Left ventricle myocardium inferior (tissue), 1 donor: ENCODE results near the gene ADAMTS12. TPM values are rescaled to one million over a fixed set of nuclear protein-coding genes. Genes with fewer than 3 reads are reported as not detected.

Experiments used
- DNase-seq: peaks from one replicate; pipeline ENCODE4 v3.0.0-alpha.2; 2020
- H3K27ac ChIP-seq: fragments of 200-600 bp; replicated peaks from 2 replicates; pipeline ENCODE4 v1.8.0; 2021
- H3K27me3 ChIP-seq: fragments of 200-600 bp; 2 replicates; pipeline ENCODE4 v1.8.0; 2021; ENCODE audit warnings: low read depth
- H3K36me3 ChIP-seq: fragments of 200-600 bp; 2 replicates; pipeline ENCODE4 v1.8.0; 2021
- H3K4me1 ChIP-seq: fragments of 200-600 bp; 2 replicates; pipeline ENCODE4 v1.8.0; 2021
- H3K4me3 ChIP-seq: fragments of 200-600 bp; 2 replicates; pipeline ENCODE4 v1.8.0; 2021; ENCODE audit warnings: mild to moderate bottlenecking, moderate library complexity
- H3K9me3 ChIP-seq: fragments of 200-600 bp; replicated peaks from 2 replicates; pipeline ENCODE4 v1.8.0; 2021
- intact Hi-C: fragments of 100-400 bp; cut with micrococcal nuclease; formaldehyde crosslinking; loops from one replicate; pipeline ENCODE4 v1.11.0; 2022
- total RNA-seq: library from RNA; stranded (reverse); fragmentation: NEBNext Ultra II Directional; extraction: Animal tissue kit (Norgen Biotek cat#: 25700); gene quantifications from one replicate; pipeline ENCODE4 v1.2.1, GENCODE V29; 2021
- TF ChIP-seq, protein P1 (sequence below): fragments of 200-600 bp; IDR thresholded peaks from 2 replicates; pipeline ENCODE4 v1.8.0; 2021; ENCODE audit warnings: antibody characterized with exemption, mild to moderate bottlenecking, borderline replicate concordance
- donor health status: DM: no; HTN: yes; CAD: no; lungs with severe emphysema.

Gene ADAMTS12
- total RNA-seq, 1 donor from 2014 or later = 0.85 TPM

DNA sequence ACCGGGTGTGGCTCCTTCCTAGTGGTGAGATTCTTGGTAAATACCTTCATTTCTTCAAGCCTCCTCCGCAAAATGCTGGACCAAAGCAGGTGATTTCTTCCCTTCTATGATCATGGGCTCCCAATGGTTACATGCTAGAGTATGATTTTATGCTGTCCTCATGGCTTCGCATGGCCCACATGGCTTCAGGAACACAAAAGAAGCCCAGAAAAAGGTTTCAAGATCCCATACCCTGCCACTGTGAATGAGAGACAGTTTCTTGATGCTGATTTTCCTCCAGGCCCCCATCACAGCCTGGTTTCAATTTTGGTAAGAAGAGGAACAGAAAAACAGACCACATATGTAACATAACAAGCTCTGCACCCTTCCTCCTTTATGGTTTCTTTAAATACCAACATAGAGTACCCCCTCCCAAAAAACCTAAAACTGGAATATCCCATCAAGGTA lies 42.0 kb upstream of the ADAMTS12 start:
- no peak overlapping the region for H3K27ac ChIP-seq

DNA sequence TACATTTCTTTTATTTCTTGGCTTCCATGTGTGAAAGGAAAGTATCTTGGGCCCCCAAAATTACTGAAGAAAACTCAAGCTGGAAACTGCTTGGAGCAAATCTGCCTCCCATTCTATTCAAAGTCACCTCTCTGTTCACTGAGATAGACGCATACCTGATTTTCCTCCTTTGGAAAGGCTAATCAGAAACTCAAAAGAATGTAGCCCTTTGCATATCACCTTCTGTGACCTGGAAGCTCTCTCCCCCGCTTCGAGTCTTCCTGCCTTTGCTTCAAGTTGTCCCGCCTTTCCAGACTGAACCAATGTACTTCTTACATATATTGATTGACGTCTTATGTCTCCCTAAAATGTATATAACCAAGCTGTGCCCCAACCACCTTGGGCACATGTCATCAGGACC lies 39.3 kb upstream of the ADAMTS12 start:
- Histone ChIP-seq H3K27ac (no peak overlapping the region), H3K9me3 (no peaks in the 10 kb centered on the region), H3K4me1 (peaks cover 6% of the 10 kb centered on the region), H3K4me3 (no peak overlapping the region), H3K36me3 (no peaks in the 10 kb centered on the region), H3K27me3 (peaks cover 35% of the 10 kb centered on the region)
- no peak for DNase-seq
- TF ChIP-seq, protein P1, sequence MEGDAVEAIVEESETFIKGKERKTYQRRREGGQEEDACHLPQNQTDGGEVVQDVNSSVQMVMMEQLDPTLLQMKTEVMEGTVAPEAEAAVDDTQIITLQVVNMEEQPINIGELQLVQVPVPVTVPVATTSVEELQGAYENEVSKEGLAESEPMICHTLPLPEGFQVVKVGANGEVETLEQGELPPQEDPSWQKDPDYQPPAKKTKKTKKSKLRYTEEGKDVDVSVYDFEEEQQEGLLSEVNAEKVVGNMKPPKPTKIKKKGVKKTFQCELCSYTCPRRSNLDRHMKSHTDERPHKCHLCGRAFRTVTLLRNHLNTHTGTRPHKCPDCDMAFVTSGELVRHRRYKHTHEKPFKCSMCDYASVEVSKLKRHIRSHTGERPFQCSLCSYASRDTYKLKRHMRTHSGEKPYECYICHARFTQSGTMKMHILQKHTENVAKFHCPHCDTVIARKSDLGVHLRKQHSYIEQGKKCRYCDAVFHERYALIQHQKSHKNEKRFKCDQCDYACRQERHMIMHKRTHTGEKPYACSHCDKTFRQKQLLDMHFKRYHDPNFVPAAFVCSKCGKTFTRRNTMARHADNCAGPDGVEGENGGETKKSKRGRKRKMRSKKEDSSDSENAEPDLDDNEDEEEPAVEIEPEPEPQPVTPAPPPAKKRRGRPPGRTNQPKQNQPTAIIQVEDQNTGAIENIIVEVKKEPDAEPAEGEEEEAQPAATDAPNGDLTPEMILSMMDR = no peak
- intact Hi-C loops = no loop called here

More for the DNA sequence above, 42.0 kb upstream of the ADAMTS12 start:
- intact Hi-C loops = no loop called here
- no peak for DNase-seq
- Histone ChIP-seq H3K4me1 (peaks cover 20% of the 10 kb centered on the region), H3K36me3 (no peaks in the 10 kb centered on the region), H3K4me3 (no peak overlapping the region), H3K27me3 (peaks cover 61% of the 10 kb centered on the region), H3K9me3 (no peaks in the 10 kb centered on the region)
- TF ChIP-seq, protein P1 = no peak

DNA sequence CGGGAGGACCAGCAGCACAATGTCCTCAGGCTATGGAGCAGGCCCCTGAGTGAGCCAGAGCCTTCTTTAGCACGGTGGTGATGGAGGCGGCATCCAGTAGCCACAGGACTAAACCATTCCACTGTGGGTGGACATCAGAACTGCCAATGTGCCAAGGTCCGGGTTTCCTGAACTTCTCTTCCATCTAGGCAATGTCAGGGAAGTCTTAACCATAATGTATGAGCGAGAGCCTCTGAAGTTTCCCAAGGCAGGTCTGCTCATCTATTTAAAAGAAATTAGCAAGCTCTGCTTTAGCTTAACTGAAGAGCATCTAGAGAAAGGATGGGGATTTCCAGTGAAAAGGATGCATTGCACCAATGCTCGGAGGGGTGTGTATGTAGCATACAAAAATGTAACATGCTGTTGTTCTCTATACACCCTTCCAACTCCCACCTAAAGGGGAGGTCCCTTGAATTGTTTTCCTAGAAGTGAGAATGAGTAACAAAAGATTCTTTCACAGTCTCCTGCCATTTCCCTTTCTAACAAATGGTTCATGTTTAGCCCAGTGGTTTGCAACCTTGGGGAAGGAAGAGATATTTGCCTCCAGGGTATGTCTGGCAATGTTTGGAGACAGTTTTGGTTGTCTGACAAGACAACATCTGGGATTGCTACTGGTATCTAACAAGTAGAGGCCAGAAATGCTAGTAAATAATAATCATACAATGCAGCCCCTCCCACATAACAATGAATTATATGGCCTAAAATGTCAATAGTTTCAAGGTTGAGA lies 38.3 kb upstream of the ADAMTS12 start:
- no peaks in the 10 kb centered on the region for H3K9me3 ChIP-seq
- peaks cover 25% of the 10 kb centered on the region for H3K27me3 ChIP-seq
- intact Hi-C loops = no loop called here
- no peak overlapping the region for H3K4me3 ChIP-seq
- TF ChIP-seq, protein P1 = no peak
- no peaks in the 10 kb centered on the region for H3K36me3 ChIP-seq
- no peaks in the 10 kb centered on the region for H3K4me1 ChIP-seq
- no peak overlapping the region for H3K27ac ChIP-seq
- no peak for DNase-seq

DNA sequence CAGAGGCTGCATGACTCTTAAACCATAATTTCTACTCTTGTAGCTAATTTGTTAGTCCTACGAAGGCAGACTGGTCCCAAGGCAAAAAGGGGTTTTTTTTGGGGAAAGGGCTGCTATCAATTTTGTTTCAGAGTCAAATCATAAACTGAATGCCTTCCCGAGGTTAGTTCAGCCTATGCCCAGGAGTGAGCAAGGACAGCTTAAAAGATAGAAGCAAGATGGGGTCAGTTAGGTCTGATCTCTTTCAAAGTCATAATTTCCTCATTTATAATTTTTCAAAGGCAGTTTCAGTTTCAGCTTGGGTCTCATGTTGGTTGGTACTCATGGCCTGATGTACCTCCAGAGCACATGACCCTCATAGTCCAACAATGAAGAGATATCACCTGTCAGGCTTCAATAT lies 36.5 kb upstream of the ADAMTS12 start:
- Histone ChIP-seq H3K4me3 (no peak overlapping the region), H3K27ac (no peak overlapping the region), H3K9me3 (no peaks in the 10 kb centered on the region), H3K27me3 (peaks cover 17% of the 10 kb centered on the region), H3K4me1 (no peaks in the 10 kb centered on the region), H3K36me3 (no peaks in the 10 kb centered on the region)
- no peak for DNase-seq
- TF ChIP-seq, protein P1 = no peak
- intact Hi-C loops = no loop called here

DNA sequence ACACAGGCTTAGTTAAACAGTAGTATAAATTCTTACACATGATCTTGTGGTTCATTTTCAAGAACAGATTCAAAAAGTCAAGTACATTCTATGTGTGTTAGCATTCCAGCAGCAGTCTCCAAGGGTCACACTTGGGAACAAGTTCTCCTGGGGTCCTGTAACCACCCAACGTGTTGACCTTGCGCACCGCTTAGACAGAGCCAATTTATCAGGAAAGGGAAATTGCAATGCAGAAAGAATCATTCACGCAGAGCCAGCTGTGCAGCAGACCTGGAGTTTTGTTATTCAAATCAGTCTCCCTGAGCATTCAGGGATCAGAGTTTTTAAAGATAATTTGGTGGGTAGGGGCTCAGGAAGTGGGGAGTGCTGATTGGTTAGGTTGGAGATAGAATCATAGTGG lies 35.9 kb upstream of the ADAMTS12 start:
- Histone ChIP-seq H3K9me3 (no peaks in the 10 kb centered on the region), H3K4me1 (no peaks in the 10 kb centered on the region), H3K27ac (no peak overlapping the region), H3K36me3 (no peaks in the 10 kb centered on the region), H3K4me3 (no peak overlapping the region), H3K27me3 (peaks cover 17% of the 10 kb centered on the region)
- TF ChIP-seq, protein P1 = no peak
- intact Hi-C loops = no loop called here
- DNase-seq = no peak
